Mucosa of descending colon (tissue), 3 donors: ENCODE data around the gene KRT4. TPM values are rescaled to one million over a fixed set of nuclear protein-coding genes. Genes with fewer than 3 reads are reported as not detected.
"Not testable (repeated sequence)": the region's sequence is repeated elsewhere in the genome, so short reads cannot be mapped to it uniquely, and the experiment has no call there.

Experiments used
- ATAC-seq: fragments of 200-7000 bp; cut with Tn5 transposase; one replicate; pipeline ENCODE4 v1.9.1; 2020; ENCODE audit warnings: mild to moderate bottlenecking, moderate library complexity
- DNase-seq, 3 donors: peaks; one replicate each; pipeline ENCODE4 v3.0.0-alpha.2; 2020
- H3K36me3 ChIP-seq: fragments of 200-600 bp; one replicate; pipeline ENCODE4 v1.8.0; 2021; ENCODE audit warnings: low read depth, mild to moderate bottlenecking
- H3K4me1 ChIP-seq: fragments of 200-600 bp; one replicate; pipeline ENCODE4 v1.8.0; 2021; ENCODE audit warnings: low read depth, mild to moderate bottlenecking
- H3K4me3 ChIP-seq: fragments of 200-600 bp; one replicate; pipeline ENCODE4 v1.8.0; 2021; ENCODE audit warnings: mild to moderate bottlenecking
- H3K9me3 ChIP-seq: fragments of 200-600 bp; one replicate; pipeline ENCODE4 v1.8.0; 2021; ENCODE audit warnings: mild to moderate bottlenecking
- intact Hi-C, 2 donors: fragments of 100-400 bp; cut with DNase I in 1 of 2; cut with micrococcal nuclease in 1 of 2; formaldehyde crosslinking; loops; one replicate each; pipeline versions ENCODE4 v1.11.0 to v1.11.1; 2022; cut with DNase I, micrococcal nuclease
- total RNA-seq, 3 donors: library from RNA; stranded (reverse); fragmentation: NEBNext Ultra II Directional in 2 of 3; extraction: Animal tissue kit (Norgen Biotek cat#: 25700) in 2 of 3; gene quantifications; one replicate each; pipeline versions ENCODE4 v1.2.1 to v1.2.4, GENCODE V29; 2021 to 2023
- TF ChIP-seq, protein P1 (sequence below): fragments of 200-600 bp; IDR thresholded peaks from one replicate; pipeline ENCODE4 v1.8.0; 2022; ENCODE audit warnings: antibody characterized with exemption, mild to moderate bottlenecking
- donor health status: DM: no; HTN: no; CAD: no; lungs with moderate emphysema.
- donor health status: DM: no; HTN: no; CAD: no.
- donor health status: DM: no; HTN: yes; CAD: no.

Gene KRT4
- total RNA-seq, 3 donors from 2014 or later, result not detected

DNA sequence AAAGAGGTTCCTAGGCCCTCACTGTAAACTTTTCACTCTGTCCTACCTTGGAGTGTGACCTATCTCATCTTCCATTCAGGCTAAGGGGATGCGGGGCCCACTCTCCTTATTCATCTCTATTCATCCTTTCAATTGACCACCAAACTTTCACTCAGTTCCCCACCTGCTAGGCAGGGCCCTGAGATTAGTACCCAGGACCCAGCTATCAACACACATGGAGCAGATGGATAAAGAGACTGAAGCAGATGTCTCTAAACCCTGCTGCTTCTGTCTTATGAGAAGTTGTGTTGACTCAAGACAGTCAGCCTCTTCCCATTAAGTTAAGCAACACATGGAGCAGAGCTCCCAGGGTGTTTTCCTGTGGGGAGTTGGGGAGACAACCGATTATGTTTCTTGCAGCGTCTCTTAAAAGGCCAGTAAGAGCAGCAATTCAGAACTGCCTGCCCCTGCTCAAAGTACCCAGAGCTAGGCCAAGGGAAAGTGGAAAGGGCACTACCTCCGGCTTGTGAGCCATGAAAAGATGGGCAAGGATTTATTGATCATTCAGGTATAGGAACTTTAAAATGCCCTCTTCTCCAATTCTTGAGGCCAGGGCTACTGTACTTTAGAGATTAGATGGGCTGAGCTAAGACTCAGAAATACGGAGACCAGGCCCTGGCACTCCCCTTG, 47.4 kb downstream of the KRT4 start:
- no peaks in the 10 kb centered on the region for H3K36me3 ChIP-seq
- H3K9me3 ChIP-seq, result peaks cover 3% of the 10 kb centered on the region
- no peak for ATAC-seq
- intact Hi-C loops, result no loop called here
- TF ChIP-seq, protein P1, sequence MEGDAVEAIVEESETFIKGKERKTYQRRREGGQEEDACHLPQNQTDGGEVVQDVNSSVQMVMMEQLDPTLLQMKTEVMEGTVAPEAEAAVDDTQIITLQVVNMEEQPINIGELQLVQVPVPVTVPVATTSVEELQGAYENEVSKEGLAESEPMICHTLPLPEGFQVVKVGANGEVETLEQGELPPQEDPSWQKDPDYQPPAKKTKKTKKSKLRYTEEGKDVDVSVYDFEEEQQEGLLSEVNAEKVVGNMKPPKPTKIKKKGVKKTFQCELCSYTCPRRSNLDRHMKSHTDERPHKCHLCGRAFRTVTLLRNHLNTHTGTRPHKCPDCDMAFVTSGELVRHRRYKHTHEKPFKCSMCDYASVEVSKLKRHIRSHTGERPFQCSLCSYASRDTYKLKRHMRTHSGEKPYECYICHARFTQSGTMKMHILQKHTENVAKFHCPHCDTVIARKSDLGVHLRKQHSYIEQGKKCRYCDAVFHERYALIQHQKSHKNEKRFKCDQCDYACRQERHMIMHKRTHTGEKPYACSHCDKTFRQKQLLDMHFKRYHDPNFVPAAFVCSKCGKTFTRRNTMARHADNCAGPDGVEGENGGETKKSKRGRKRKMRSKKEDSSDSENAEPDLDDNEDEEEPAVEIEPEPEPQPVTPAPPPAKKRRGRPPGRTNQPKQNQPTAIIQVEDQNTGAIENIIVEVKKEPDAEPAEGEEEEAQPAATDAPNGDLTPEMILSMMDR, result no peak
- no peak overlapping the region for H3K4me3 ChIP-seq
- no peak for DNase-seq
- H3K4me1 ChIP-seq, result no peaks in the 10 kb centered on the region

DNA sequence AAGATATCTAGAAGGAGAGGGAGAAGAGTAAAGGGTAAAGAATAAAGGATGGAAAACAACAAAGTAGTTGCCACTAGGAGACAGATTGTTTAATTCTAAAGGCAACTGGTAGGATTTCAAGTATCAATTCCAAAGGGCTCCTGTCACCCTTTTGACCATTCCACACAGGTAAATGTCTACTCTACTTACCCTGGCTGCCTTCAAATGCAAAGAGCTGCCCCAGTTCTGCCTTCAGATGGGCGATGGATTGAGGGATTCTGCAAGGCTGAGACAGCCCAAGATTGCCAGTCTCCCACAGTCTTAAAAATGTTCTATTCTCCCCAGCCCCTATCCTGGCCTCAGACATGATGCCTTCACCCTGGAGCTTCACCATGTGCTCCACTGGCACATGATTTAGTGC, 48.2 kb downstream of the KRT4 start:
- TF ChIP-seq, protein P1, result no peak
- intact Hi-C loops, result no loop called here
- Histone ChIP-seq H3K9me3 (peaks cover 7% of the 10 kb centered on the region), H3K4me1 (no peaks in the 10 kb centered on the region), H3K4me3 (no peak overlapping the region), H3K36me3 (no peaks in the 10 kb centered on the region)
- no peak for DNase-seq
- no peak for ATAC-seq

DNA sequence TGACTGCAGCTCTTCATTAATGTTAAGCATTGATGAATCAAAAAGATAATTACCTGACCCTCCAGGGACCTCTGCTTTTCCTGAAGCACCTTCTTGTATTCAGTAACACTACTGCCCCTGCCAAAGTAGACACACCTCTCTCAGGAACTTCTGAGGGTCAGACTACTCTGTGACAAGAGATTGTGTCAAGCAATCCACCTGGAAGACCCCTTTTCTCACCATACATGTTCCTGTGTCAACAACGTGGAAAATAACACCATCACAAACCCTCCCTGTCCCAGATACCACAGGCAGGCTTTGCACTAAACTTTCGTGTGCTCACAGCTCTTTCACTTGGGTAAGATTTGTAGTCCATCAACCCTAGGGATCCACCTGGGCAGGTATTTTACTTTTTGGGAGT, 49.9 kb downstream of the KRT4 start:
- intact Hi-C loops, result no loop called here
- Histone ChIP-seq H3K4me1 (no peaks in the 10 kb centered on the region), H3K36me3 (no peaks in the 10 kb centered on the region), H3K9me3 (peaks cover 16% of the 10 kb centered on the region), H3K4me3 (no peak overlapping the region)
- DNase-seq (no peak), ATAC-seq (no peak)
- TF ChIP-seq, protein P1, result no peak

DNA sequence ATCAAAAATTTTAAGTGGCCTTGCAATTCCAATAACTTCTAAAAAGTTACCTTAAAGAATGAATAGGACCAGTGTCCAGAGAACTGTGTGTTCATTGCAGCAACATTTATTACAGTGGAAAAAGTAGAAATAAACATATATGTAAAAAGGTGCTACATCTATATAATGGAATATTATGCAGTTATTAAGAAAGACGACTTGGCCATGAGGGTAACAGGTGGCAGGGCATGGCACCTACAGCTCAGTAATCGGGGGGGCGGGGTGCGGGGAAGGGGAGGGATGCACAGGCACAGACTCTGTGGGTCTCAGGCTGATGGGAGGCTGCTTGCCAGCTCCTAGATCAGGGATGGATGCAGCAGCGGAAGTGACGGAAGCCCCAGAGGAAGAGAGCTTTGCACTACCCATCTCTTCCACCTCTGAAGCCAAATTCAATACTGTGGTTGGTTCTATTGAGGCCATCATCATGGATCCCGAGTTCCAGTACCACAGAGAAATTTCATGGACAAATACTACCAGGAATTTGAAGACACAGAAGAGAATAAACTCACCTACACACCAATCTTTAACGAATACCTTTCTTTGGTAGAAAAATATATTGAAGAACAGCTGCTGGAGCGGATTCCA, 50.8 kb downstream of the KRT4 start:
- intact Hi-C loops, result no loop called here
- DNase-seq (no peak), ATAC-seq (no peak)
- TF ChIP-seq, protein P1, result no peak
- Histone ChIP-seq H3K4me3 (no peak overlapping the region), H3K36me3 (no peaks in the 10 kb centered on the region), H3K9me3 (peaks cover 16% of the 10 kb centered on the region), H3K4me1 (no peaks in the 10 kb centered on the region)

DNA sequence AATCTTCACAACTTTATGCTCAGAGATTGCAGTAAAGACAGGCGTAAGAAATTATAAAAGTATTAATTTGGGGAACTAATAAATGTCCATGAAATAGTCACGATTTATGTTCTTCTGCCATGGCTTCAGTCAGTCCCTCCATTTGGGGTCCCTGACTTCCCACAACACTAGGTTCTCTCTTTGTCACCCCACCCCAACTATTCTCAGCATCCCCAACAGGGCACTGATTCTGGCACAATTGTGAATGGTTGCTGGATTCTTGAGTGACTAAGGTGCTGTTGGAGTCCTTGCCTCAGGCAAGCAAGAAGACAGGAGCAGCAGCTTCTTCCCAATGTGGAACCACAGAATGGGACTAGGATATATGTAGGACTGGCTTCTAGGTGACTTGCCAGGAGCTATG, 52.1 kb downstream of the KRT4 start:
- Histone ChIP-seq H3K9me3 (peaks cover 16% of the 10 kb centered on the region), H3K4me3 (no peak overlapping the region), H3K4me1 (no peaks in the 10 kb centered on the region), H3K36me3 (no peaks in the 10 kb centered on the region)
- DNase-seq, result no peak
- intact Hi-C loops, result no loop called here
- ATAC-seq, result no peak
- TF ChIP-seq, protein P1, result no peak

DNA sequence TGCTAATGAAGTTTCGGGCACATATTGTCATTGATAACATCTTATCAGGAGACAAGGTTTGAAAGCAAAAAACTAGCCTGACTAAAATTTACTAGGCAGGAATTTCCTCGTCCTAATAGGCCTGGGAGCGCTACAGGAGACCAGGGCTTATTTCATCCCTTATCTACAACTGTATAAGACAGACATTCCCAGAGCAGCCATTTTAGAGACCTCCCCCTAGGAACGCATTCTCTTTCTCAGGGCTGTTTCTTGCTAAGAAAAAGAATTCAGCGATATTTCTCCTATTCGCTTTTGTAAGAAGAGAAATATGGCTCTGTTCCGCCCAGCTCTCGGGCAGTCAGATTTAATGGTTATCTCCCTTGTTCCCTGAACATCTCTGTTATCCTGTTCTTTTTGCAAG, 52.7 kb downstream of the KRT4 start:
- intact Hi-C loops, H3K4me3 ChIP-seq, ATAC-seq, H3K36me3 ChIP-seq, DNase-seq, H3K4me1 ChIP-seq: not testable (repeated sequence)
- peaks cover 16% of the 10 kb centered on the region for H3K9me3 ChIP-seq
